ENCODE measurements around the gene STYXL1.

- TF ChIP-seq EZH2phosphoT487 (IDR thresholded peaks at IDR 0.05; ENCODE audit: insufficient read depth, low read depth): no peak
- TF ChIP-seq EZH2 (IDR thresholded peaks at IDR 0.05; ENCODE audit: insufficient read depth, poor library complexity, severe bottlenecking): no peak
These were observed 21.4 kb upstream of the STYXL1 start for GRCh38 chr7:76069238-76069638.

Measured in GM23248 (cell line).